HL-60/S4 treated with retinoic acid at 250 ng/mL for 4 days and 3 days (cell line): Measurements from ENCODE around the gene RASA4.
"Not testable (repeated sequence)": the region's sequence is repeated elsewhere in the genome, so short reads cannot be mapped to it uniquely, and the experiment has no call there.

Experiments
- in situ Hi-C: fragments of 300-500 bp; cut with MboI; formaldehyde crosslinking; loops from 2 replicates; pipeline ENCODE4 v1.7.0; 2022; ENCODE audit warnings: low sequenced_read_pairs

RASA4 gene

GRCh38 chr7:102616507-102617125 is at the start of gene RASA4:
Gene RASA4 (minus strand): TSS chr7:102616756. CDS start chr7:102616689, 67 bp downstream.
- in situ Hi-C loops, result not testable (repeated sequence)

- in situ Hi-C loops, result not testable (repeated sequence)
Observed at GRCh38 chr7:102664765-102665164, 48.2 kb upstream of the RASA4 start.

- in situ Hi-C loops, result not testable (repeated sequence)
Observed at GRCh38 chr7:102649924-102650323, 33.4 kb upstream of the RASA4 start, which contains the start of gene SPDYE2B. Gene SPDYE2B (plus strand): TSS chr7:102650319. CDS start chr7:102652349, 2,030 bp downstream.

GRCh38 chr7:102647813-102648212 is 31.3 kb upstream of the RASA4 start:
- in situ Hi-C loops, result not testable (repeated sequence)

- in situ Hi-C loops, result not testable (repeated sequence)
Observed at GRCh38 chr7:102643404-102643803, 26.8 kb upstream of the RASA4 start.

- in situ Hi-C loops, result not testable (repeated sequence)
Observed at GRCh38 chr7:102642691-102643090, 26.1 kb upstream of the RASA4 start, which contains the start of gene UPK3BL1. Gene UPK3BL1 (minus strand): TSS chr7:102642791. CDS start chr7:102642741, 50 bp downstream.

- in situ Hi-C loops, result not testable (repeated sequence)
Observed at GRCh38 chr7:102638848-102639247, 22.3 kb upstream of the RASA4 start.

GRCh38 chr7:102636956-102637355 is 20.4 kb upstream of the RASA4 start:
- in situ Hi-C loops, result not testable (repeated sequence)

GRCh38 chr7:102635354-102635753 is 18.8 kb upstream of the RASA4 start:
- in situ Hi-C loops, result not testable (repeated sequence)

- in situ Hi-C loops, result not testable (repeated sequence)
Observed at GRCh38 chr7:102634299-102634698, 17.7 kb upstream of the RASA4 start.

GRCh38 chr7:102630622-102631021 is 14.1 kb upstream of the RASA4 start:
- in situ Hi-C loops, result not testable (repeated sequence)

GRCh38 chr7:102627271-102627904 is 10.8 kb upstream of the RASA4 start:
- in situ Hi-C loops, result not testable (repeated sequence)

- in situ Hi-C loops, result not testable (repeated sequence)
Observed at GRCh38 chr7:102618122-102618521, 1.6 kb upstream of the RASA4 start.

- in situ Hi-C loops, result not testable (repeated sequence)
Observed at GRCh38 chr7:102615930-102616329, 626 bp downstream of the RASA4 start.

GRCh38 chr7:102614873-102615272 is 1.7 kb downstream of the RASA4 start:
- in situ Hi-C loops, result not testable (repeated sequence)

GRCh38 chr7:102614346-102614697 is 2.2 kb downstream of the RASA4 start:
- in situ Hi-C loops, result not testable (repeated sequence)

- in situ Hi-C loops, result not testable (repeated sequence)
Observed at GRCh38 chr7:102613575-102614345, 2.8 kb downstream of the RASA4 start.

- in situ Hi-C loops, result not testable (repeated sequence)
Observed at GRCh38 chr7:102611675-102612325, 4.8 kb downstream of the RASA4 start.

GRCh38 chr7:102611013-102611674 is 5.4 kb downstream of the RASA4 start:
- in situ Hi-C loops, result not testable (repeated sequence)

GRCh38 chr7:102610441-102610840 is 6.1 kb downstream of the RASA4 start:
- in situ Hi-C loops, result not testable (repeated sequence)

- in situ Hi-C loops, result not testable (repeated sequence)
Observed at GRCh38 chr7:102609734-102610133, 6.8 kb downstream of the RASA4 start.
